ENCODE results near the gene RSBN1. TPM values are rescaled to one million over a fixed set of nuclear protein-coding genes. Genes with fewer than 3 reads are reported as not detected.

The RSBN1 gene
- total and polyA plus RNA-seq, 9 of the 15 experiments (the other 6 are each of a cell fraction or from before 2014, with no cell fraction given) = 4.5 to 24.3 (median 13.0) TPM

GRCh38 chr1:113856401-113856790, 44.1 kb upstream of the RSBN1 start:
- no TSS peak for BruUV-seq (replicated peaks)
- in situ Hi-C loops (cut with MboI) = no loop called here
- no peaks in the 10 kb centered on the region for H3K27me3 ChIP-seq (ENCODE audit: control insufficient read depth in 2 of 2, insufficient read depth in 2 of 2, low read length in 2 of 2)
- POLR2A ChIA-PET = interaction anchor here (0.6 to 1.4 kb wide), 4 partner anchors 14 to 995 kb away, joined by 3 read pairs; no protein-coding TSS in a partner anchor
- no peaks in the 10 kb centered on the region for H3K79me2 ChIP-seq (ENCODE audit: control insufficient read depth, insufficient read depth, low read length)
- H3K27ac ChIP-seq (ENCODE audit: extremely low read depth, low read depth, low read length) = no peak overlapping the region
- WGBS (ENCODE audit: insufficient coverage, low coverage, missing lambda C conversion rate) = 79% methylated on average over 2 of the region's 2 CpGs
- no peaks in the 10 kb centered on the region for H4K20me1 ChIP-seq (replicated peaks; ENCODE audit: control insufficient read depth, insufficient read depth, low read length)
- FAIRE-seq (no peak), DNase-seq (ENCODE audit: extremely low read depth in 1 of 4, low spot score in 3 of 4) (no peak), ATAC-seq (no peak)
- intact Hi-C loops (cut with micrococcal nuclease) = no loop called here
- H3K9ac ChIP-seq (ENCODE audit: insufficient read depth in 1 of 2, low read depth in 2 of 2, low read length in 2 of 2) = no peak overlapping the region
- no peak overlapping the region for H3K4me2 ChIP-seq (ENCODE audit: insufficient read depth, low read length)
- peaks cover 4 to 13% of the 10 kb centered on the region in 2 experiments; a peak in 2 of 5 replicates for H3K4me1 ChIP-seq (replicated peaks in 1 of 2; ENCODE audit: control insufficient read depth in 2 of 2, insufficient read depth in 2 of 2, low read length in 2 of 2)
- no peak overlapping the region for H3K4me3 ChIP-seq
- CTCF ChIA-PET (ENCODE audit: low intra/inter-chr PET ratio) = no interaction called here
- no peaks in the 10 kb centered on the region for H3K9me1 ChIP-seq (ENCODE audit: control insufficient read depth, insufficient read depth, low read length)
- H3K9me3 ChIP-seq (replicated peaks; ENCODE audit: control insufficient read depth, insufficient read depth, low read depth, low read length) = no peaks in the 10 kb centered on the region
- no peaks in the 10 kb centered on the region for H3K36me3 ChIP-seq (ENCODE audit: control insufficient read depth, insufficient read depth, low read length)
- no peak for TF ChIP-seq MCM7 (IDR thresholded peaks at IDR 0.05)
- no peak for TF ChIP-seq GMEB1 (CRISPR knock-in tag; IDR thresholded peaks at IDR 0.05)
- no peak for TF ChIP-seq ZBTB2 (IDR thresholded peaks at IDR 0.05)
- TF ChIP-seq NRF1 (conservative IDR thresholded peaks at IDR 0.05 in 1 of 2, IDR thresholded peaks at IDR 0.05 in 1 of 2) = no peak
- H2AFZ ChIP-seq (ENCODE audit: low read depth, low read length) = no peak overlapping the region
